ENCODE results near the gene SYT14. TPM values are rescaled to one million over a fixed set of nuclear protein-coding genes. Genes with fewer than 3 reads are reported as not detected.

SYT14 gene
- total RNA-seq, 1 experiment from 2014 or later, result 0.07 TPM

GRCh38 chr1:210087058-210087457, 149.0 kb downstream of the SYT14 start:
- no peak for DNase-seq (ENCODE audit: low read depth, low spot score)
- no peak for TF ChIP-seq ZFX (IDR thresholded peaks at IDR 0.05)
- no peak for TF ChIP-seq EGR1 (IDR thresholded peaks at IDR 0.05; ENCODE audit: low read depth)
- no peak for TF ChIP-seq ZNF274 (IDR thresholded peaks at IDR 0.05; ENCODE audit: low read depth, low read length)
- TF ChIP-seq EZH2 (IDR thresholded peaks at IDR 0.05), result no peak
- TF ChIP-seq ATF3 (IDR thresholded peaks at IDR 0.05), result no peak
- TF ChIP-seq JUND (IDR thresholded peaks at IDR 0.05), result no peak
- no peak for TF ChIP-seq CBX3 (IDR thresholded peaks at IDR 0.05; ENCODE audit: low read depth)
- no peak for TF ChIP-seq ZBTB33 (IDR thresholded peaks at IDR 0.05; ENCODE audit: extremely low read depth, insufficient replicate concordance, low read length)
- TF ChIP-seq MAX (IDR thresholded peaks at IDR 0.05), result no peak
- no peak for TF ChIP-seq ELF1 (IDR thresholded peaks at IDR 0.05; ENCODE audit: borderline replicate concordance, low read depth)
- no peak for TF ChIP-seq SIN3A (IDR thresholded peaks at IDR 0.05; ENCODE audit: low read depth)
- no peak for TF ChIP-seq EZH2phosphoT487 (IDR thresholded peaks at IDR 0.05; ENCODE audit: borderline replicate concordance)
- TF ChIP-seq YY1 (IDR thresholded peaks at IDR 0.05; ENCODE audit: extremely low read depth, insufficient replicate concordance, low read depth, low read length), result no peak
- TF ChIP-seq CEBPB (IDR thresholded peaks at IDR 0.05; ENCODE audit: low read depth), result no peak
- TF ChIP-seq CTCF (IDR thresholded peaks at IDR 0.05 in 2 of 3, conservative IDR thresholded peaks at IDR 0.05 in 1 of 3; ENCODE audit: borderline replicate concordance in 1 of 3, insufficient read depth in 1 of 3, low read depth in 2 of 3, low read length in 2 of 3), result no peak
- no peak for TF ChIP-seq TCF7L2 (IDR thresholded peaks at IDR 0.05; ENCODE audit: borderline replicate concordance, extremely low read depth, insufficient read depth, insufficient read length)
- TF ChIP-seq FOSL1 (IDR thresholded peaks at IDR 0.05; ENCODE audit: low read depth), result no peak
- no peak for TF ChIP-seq POLR2A (IDR thresholded peaks at IDR 0.05; ENCODE audit: borderline replicate concordance, extremely low read depth, insufficient read depth, insufficient read length)
- no peak for TF ChIP-seq REST (IDR thresholded peaks at IDR 0.05; ENCODE audit: low read depth)
- ATAC-seq, result no peak
- H3K9me3 ChIP-seq (ENCODE audit: control insufficient read depth in 1 of 2, insufficient read depth in 1 of 2, low read depth in 1 of 2, low read length in 2 of 2), result no peaks in the 10 kb centered on the region
- H3K4me2 ChIP-seq (ENCODE audit: low read length), result no peak overlapping the region
- H3K4me1 ChIP-seq (ENCODE audit: control insufficient read depth in 1 of 2, insufficient read depth in 2 of 2, low read length in 2 of 2), result no peaks in the 10 kb centered on the region
- H3K27me3 ChIP-seq (ENCODE audit: insufficient read depth, low read length), result peaks cover 23% of the 10 kb centered on the region
- intact Hi-C loops (cut with micrococcal nuclease), result no loop called here
- ChIA-PET RAD21 (ENCODE audit: low non-redundant PET in 1 of 2, low total read pairs in 2 of 2, uncharacterized antibody in 2 of 2, unreplicated experiment in 2 of 2) (no interaction called here), POLR2A (no interaction called here), CTCF (no interaction called here)
- BruUV-seq (replicated peaks), result no TSS peak
- no peaks in the 10 kb centered on the region for H3K9me2 ChIP-seq (ENCODE audit: insufficient read depth)
- no peaks in the 10 kb centered on the region for H3K36me3 ChIP-seq (ENCODE audit: control insufficient read depth in 1 of 2, insufficient read depth in 2 of 2, low read length in 2 of 2)
- H2AFZ ChIP-seq (ENCODE audit: low read depth, low read length, poor library complexity, severe bottlenecking), result no peak overlapping the region
- no peak overlapping the region for H3K4me3 ChIP-seq (replicated peaks in 1 of 2; ENCODE audit: low read depth in 1 of 2, low read length in 2 of 2)
- H4K20me1 ChIP-seq (ENCODE audit: insufficient read depth), result no peaks in the 10 kb centered on the region
- H3K9ac ChIP-seq (ENCODE audit: low read length), result no peak overlapping the region
- H3K27ac ChIP-seq (ENCODE audit: low read depth, low read length), result no peak overlapping the region
- H3K79me2 ChIP-seq (ENCODE audit: insufficient read depth, low read length), result no peaks in the 10 kb centered on the region

All from HCT116 (cell line).